GM19455 (cell line): ENCODE results near the gene DPH5.
"Not testable (repeated sequence)": the region's sequence is repeated elsewhere in the genome, so short reads cannot be mapped to it uniquely, and the experiment has no call there.

Experiments
- ATAC-seq: cut with Tn5 transposase; IDR thresholded peaks from one replicate; pipeline ENCODE4 v1.9.1; 2021; ENCODE audit not compliant: unreplicated experiment

The DPH5 gene

DNA sequence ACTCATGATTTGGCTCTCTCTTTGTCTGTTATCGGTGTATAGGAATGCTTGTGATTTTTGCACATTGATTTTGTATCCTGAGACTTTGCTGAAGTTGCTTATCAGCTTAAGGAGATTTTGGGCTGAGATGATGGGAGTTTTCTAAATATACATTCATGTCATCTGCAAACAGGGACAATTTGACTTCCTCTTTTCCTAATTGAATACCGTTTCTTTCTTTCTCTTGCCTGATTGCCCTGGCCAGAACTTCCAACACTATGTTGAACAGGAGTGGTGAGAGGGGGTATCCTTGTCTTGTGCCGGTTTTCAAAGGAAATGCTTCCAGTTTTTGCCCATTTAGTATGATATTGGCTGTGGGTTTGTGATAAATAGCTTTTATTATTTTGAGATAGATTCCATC, 79.5 kb downstream of the DPH5 start:
- not testable (repeated sequence) for ATAC-seq

DNA sequence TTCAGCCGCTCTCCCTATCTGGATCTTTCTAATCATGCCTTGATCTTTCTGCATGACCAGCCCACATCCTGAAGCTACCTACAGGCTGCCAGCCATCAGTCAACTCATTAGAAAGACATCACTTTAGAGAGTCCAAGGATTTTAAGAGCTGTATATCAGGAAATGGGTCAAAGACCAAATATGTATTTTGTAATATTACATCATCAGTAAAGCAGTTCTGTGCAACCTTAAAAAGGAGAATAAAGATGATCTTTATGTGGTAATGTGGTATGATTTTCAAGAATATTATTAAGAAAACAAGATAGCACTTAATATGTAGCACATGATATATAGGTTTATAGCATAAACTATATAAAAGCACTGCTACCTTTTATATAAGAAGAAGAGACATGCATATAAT, 82.1 kb downstream of the DPH5 start:
- ATAC-seq, result no peak

DNA sequence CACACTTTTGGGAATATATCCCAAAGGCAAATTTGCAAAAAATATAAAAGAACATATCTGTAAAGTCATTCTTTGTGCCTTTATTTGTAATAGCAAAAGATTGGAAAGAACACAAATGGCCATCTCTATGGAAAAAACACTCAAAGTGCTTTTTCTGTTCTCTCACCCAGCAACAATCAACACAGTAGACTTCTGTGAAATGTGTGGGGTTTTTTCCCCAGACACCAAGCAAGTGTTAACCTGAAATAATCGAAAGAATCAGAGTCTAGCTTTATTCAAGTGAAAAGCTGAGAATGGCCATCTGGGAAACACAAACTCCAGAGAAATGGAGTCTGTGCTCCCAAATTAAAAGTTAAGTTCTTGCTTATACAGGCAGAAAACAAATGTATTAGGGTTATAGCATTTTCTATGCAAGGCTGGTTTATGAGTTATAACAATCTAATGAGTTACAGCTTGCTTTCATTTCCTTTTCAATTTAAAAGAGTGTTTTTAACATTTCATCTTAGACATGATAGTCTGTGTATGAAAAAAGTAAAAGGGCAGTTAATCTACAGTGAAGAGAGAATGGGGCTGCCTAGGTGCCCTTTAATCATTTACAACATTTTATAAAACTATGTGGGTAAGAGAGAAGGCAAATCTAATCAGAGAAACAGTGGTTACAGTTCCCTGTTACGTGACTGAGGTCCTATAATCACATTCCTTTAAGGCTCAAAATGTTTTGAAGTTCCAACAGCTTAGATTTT, 83.1 kb downstream of the DPH5 start:
- ATAC-seq, result no peak

GRCh38 chr1:100941580-100942216, 83.9 kb downstream of the DPH5 start:
- ATAC-seq, result no peak

GRCh38 chr1:100941098-100941527, 84.5 kb downstream of the DPH5 start:
- no peak for ATAC-seq
